Transverse colon (tissue), 4 donors: ENCODE results near the gene NADK. TPM values are rescaled to one million over a fixed set of nuclear protein-coding genes. Genes with fewer than 3 reads are reported as not detected.

Experiments
- DNase-seq: peaks from one replicate; pipeline ENCODE4 v3.0.0-alpha.2; 2019
- H3K27ac ChIP-seq, 4 donors: fragments of 200-600 bp; sonication (generic); 2 replicates each; pipeline ENCODE4 v1.5.1; 2016 to 2018; ENCODE audit warnings: inconsistent platforms in 4 of 4
- H3K27me3 ChIP-seq: fragments of 200-600 bp; sonication (generic); 2 replicates; pipeline ENCODE4 v1.5.1; 2017; ENCODE audit warnings: inconsistent platforms
- H3K36me3 ChIP-seq, 4 donors: fragments of 200-600 bp; sonication (generic); 2 replicates each; pipeline ENCODE4 v1.5.1; 2017 to 2019; ENCODE audit warnings: inconsistent platforms in 4 of 4
- H3K4me1 ChIP-seq, 4 donors: fragments of 200-600 bp; sonication (generic); 2 replicates each; pipeline ENCODE4 v1.5.1; 2017 to 2020; ENCODE audit warnings: inconsistent platforms in 4 of 4
- H3K4me3 ChIP-seq, 4 donors: fragments of 200-600 bp; sonication (generic); 1 replicate in 1 of 4; 2 replicates in 3 of 4; pipeline versions ENCODE4 v1.5.1 to v1.6.1; 2017 to 2019; ENCODE audit warnings: inconsistent platforms in 4 of 4
- H3K9me3 ChIP-seq, 2 donors: fragments of 200-600 bp; sonication (generic); 2 replicates each; pipeline ENCODE4 v1.5.1; 2017 to 2019; ENCODE audit warnings: inconsistent platforms in 2 of 2
- EP300 ChIP-seq: sonication (generic); formaldehyde crosslinking; IDR thresholded peaks from one replicate; pipeline ENCODE4 v1.6.1; 2017; ENCODE audit warnings: antibody characterized with exemption, low read depth
- POLR2A ChIP-seq: fragments of 450-650 bp; IDR thresholded peaks from one replicate; pipeline ENCODE4 v1.6.1; 2016; ENCODE audit warnings: antibody characterized with exemption, mild to moderate bottlenecking, moderate library complexity
- POLR2AphosphoS5 ChIP-seq, 3 donors: sonication (generic); formaldehyde crosslinking; IDR thresholded peaks; one replicate each; pipeline ENCODE4 v1.6.1; 2016; ENCODE audit warnings: antibody characterized with exemption in 3 of 3
- WGBS, 2 donors: methylation state at CpG; one replicate each; pipeline ENCODE4 v1.1.5; 2018; ENCODE audit warnings: low coverage in 1 of 2; 5-methylcytosine and 5-hydroxymethylcytosine counted together
- in situ Hi-C, 4 donors: fragments of 200-750 bp; cut with MboI; loops; one replicate each; pipeline versions ENCODE4 v1.15.0 to v1.15.1; 2017; ENCODE audit warnings: low sequenced_read_pairs in 3 of 4, low pct_ligation_motif_present in 1 of 4, low pct_unique_long_range_greater_than_20kb in 1 of 4
- intact Hi-C: fragments of 100-400 bp; cut with DNase I; formaldehyde crosslinking; loops from one replicate; pipeline ENCODE4 v1.15.1; 2023; ENCODE audit warnings: low total_unique reads
- total RNA-seq, 4 donors: library from RNA; depleted of rRNA; stranded (reverse); fragments of >200 nt; gene quantifications; one replicate each; pipeline ENCODE4 v1.1.0, GENCODE V29; 2016
- TF ChIP-seq, protein P1 (sequence below), 5 experiments: fragments of 200-600 bp in 3 of 5; fragments of 450-650 bp in 2 of 5; sonication (generic) in 3 of 5; IDR thresholded peaks; 1 replicate in 2 of 5; 2 replicates in 3 of 5; pipeline ENCODE4 v1.5.1; 2016 to 2017; ENCODE audit warnings: antibody characterized with exemption in 5 of 5, inconsistent platforms in 3 of 5, mild to moderate bottlenecking in 2 of 5, moderate library complexity in 1 of 5

Gene NADK
- total RNA-seq, 4 donors from 2014 or later: 129 to 191 (median 152) TPM

GRCh38 chr1:1825217-1825616 lies 46.9 kb upstream of the NADK start:
- in situ Hi-C loops (no loop called here), intact Hi-C loops (no loop called here)
- no peaks in the 10 kb centered on the region for H3K27me3 ChIP-seq
- TF ChIP-seq, protein P1, sequence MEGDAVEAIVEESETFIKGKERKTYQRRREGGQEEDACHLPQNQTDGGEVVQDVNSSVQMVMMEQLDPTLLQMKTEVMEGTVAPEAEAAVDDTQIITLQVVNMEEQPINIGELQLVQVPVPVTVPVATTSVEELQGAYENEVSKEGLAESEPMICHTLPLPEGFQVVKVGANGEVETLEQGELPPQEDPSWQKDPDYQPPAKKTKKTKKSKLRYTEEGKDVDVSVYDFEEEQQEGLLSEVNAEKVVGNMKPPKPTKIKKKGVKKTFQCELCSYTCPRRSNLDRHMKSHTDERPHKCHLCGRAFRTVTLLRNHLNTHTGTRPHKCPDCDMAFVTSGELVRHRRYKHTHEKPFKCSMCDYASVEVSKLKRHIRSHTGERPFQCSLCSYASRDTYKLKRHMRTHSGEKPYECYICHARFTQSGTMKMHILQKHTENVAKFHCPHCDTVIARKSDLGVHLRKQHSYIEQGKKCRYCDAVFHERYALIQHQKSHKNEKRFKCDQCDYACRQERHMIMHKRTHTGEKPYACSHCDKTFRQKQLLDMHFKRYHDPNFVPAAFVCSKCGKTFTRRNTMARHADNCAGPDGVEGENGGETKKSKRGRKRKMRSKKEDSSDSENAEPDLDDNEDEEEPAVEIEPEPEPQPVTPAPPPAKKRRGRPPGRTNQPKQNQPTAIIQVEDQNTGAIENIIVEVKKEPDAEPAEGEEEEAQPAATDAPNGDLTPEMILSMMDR (IDR thresholded peaks at IDR 0.05): no peak
- no peak for TF ChIP-seq POLR2A
- no peak for TF ChIP-seq POLR2AphosphoS5 (IDR thresholded peaks at IDR 0.05)
- TF ChIP-seq EP300: no peak
- peaks cover 0 to 14% (median 0%) of the 10 kb centered on the region in 4 donors for H3K36me3 ChIP-seq
- no peaks in the 10 kb centered on the region for H3K9me3 ChIP-seq
- no peak overlapping the region for H3K4me3 ChIP-seq
- peaks cover 0 to 22% (median 10%) of the 10 kb centered on the region in 4 donors for H3K4me1 ChIP-seq
- no peak overlapping the region for H3K27ac ChIP-seq
- WGBS, 2 donors: 92 to 94% methylated on average over 5 of the region's 5 CpGs
- DNase-seq: no peak

DNA sequence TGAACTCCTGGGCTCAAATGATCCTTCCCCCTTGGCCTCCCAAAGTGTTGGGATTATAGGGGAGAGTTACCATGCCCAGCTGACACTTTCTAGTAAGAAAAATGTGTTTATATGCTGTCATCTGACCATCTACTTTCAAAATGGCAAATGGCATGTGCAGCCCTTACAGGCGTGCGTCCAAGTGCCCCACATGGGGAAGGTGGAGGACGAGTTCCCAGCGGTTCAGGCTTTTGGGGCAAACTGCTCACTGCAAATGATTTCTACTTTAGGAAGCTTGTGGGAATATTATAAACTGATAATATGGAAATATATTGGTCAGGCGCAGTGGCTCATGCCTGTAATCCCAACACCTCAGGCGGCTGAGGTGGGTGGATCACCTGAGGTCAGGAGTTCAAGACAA lies 41.5 kb upstream of the NADK start:
- Histone ChIP-seq H3K27ac (no peak overlapping the region), H3K27me3 (no peaks in the 10 kb centered on the region), H3K4me3 (no peak overlapping the region), H3K4me1 (no peaks in the 10 kb centered on the region), H3K9me3 (no peaks in the 10 kb centered on the region), H3K36me3 (peaks cover 0 to 26% (median 4%) of the 10 kb centered on the region in 4 donors)
- intact Hi-C loops: loop anchor here (5.0 kb wide), 1 partner anchor 242 kb away; no protein-coding TSS in a partner anchor
- in situ Hi-C loops: no loop called here
- no peak for DNase-seq
- WGBS, 2 donors: 92 to 93% methylated on average over 2 to 6 of the region's 6 CpGs
- TF ChIP-seq POLR2A (no peak), POLR2AphosphoS5 (IDR thresholded peaks at IDR 0.05) (no peak)

- in situ Hi-C loops: no loop called here
- DNase-seq: no peak
- intact Hi-C loops: loop anchor here (5.0 kb wide), 1 partner anchor 240 kb away; no protein-coding TSS in a partner anchor
- Histone ChIP-seq H3K36me3 (peaks cover 0 to 25% (median 12%) of the 10 kb centered on the region in 4 donors), H3K4me3 (no peak overlapping the region), H3K4me1 (no peaks in the 10 kb centered on the region), H3K27ac (no peak overlapping the region), H3K9me3 (no peaks in the 10 kb centered on the region), H3K27me3 (no peaks in the 10 kb centered on the region)
- WGBS, 2 donors: 70 to 84% methylated on average over 3 of the region's 3 CpGs
- TF ChIP-seq EP300 (no peak), POLR2AphosphoS5 (IDR thresholded peaks at IDR 0.05) (no peak), POLR2A (no peak)
- TF ChIP-seq, protein P1 (IDR thresholded peaks at IDR 0.05): no peak
Measured at GRCh38 chr1:1817221-1817620, 39.0 kb upstream of the NADK start.

- Histone ChIP-seq H3K4me3 (no peak overlapping the region), H3K27ac (no peak overlapping the region), H3K27me3 (no peaks in the 10 kb centered on the region), H3K9me3 (no peaks in the 10 kb centered on the region), H3K36me3 (peaks cover 0 to 27% (median 12%) of the 10 kb centered on the region in 4 donors), H3K4me1 (no peaks in the 10 kb centered on the region)
- in situ Hi-C loops (no loop called here), intact Hi-C loops (loop anchor here (5.0 kb wide), 1 partner anchor 238 kb away; no protein-coding TSS in a partner anchor)
- no peak for TF ChIP-seq POLR2AphosphoS5 (IDR thresholded peaks at IDR 0.05)
- TF ChIP-seq EP300: no peak
- TF ChIP-seq, protein P1 (IDR thresholded peaks at IDR 0.05): no peak
- no peak for TF ChIP-seq POLR2A
- 89 to 97% methylated on average over 13 to 14 of the region's 14 CpGs for WGBS, 2 donors
- no peak for DNase-seq
Measured at GRCh38 chr1:1815606-1816281, 37.5 kb upstream of the NADK start.
